ENCODE results near the gene WDR33.

WDR33 gene

GRCh38 chr2:127664065-127664894 lies 146.7 kb downstream of the WDR33 start:
- H3K9ac ChIP-seq (ENCODE audit: low read length): no peak overlapping the region
- no peak overlapping the region for H3K4me3 ChIP-seq (ENCODE audit: low read length)
- TF ChIP-seq EZH2phosphoT487 (IDR thresholded peaks at IDR 0.05; ENCODE audit: low read length) (no peak), EZH2 (optimal IDR thresholded peaks at IDR 0.05; ENCODE audit: low read depth, low read length) (no peak), CTCF (IDR thresholded peaks at IDR 0.05; ENCODE audit: low read length) (no peak)

DNA sequence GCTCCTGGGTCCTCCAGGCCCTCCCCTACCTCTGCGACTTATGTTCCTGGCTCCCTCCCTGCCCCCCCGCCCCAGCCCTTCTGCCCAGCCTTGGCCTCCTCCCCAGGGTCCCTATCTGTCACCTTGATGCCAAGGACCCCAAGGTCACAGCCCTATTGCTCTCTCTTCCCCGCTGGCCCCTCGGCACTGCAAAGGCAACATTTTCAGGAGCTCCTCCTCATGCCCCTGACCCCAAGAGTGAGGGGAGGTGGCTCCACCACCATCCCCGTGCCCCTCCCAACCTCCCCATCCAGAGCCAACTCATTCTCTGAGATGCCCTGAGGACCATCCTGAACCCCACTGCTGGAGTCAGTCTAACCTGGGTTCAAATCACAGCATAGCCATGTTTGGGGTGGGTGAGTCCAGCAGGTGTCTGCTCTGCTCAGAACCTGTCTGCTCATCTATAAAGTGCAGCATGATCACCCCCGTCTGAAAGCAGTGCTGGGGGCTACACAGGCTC lies 147.4 kb downstream of the WDR33 start:
- TF ChIP-seq EZH2phosphoT487 (IDR thresholded peaks at IDR 0.05; ENCODE audit: low read length): no peak
- TF ChIP-seq CTCF (IDR thresholded peaks at IDR 0.05; ENCODE audit: low read length): no peak
- no peak for TF ChIP-seq EZH2 (optimal IDR thresholded peaks at IDR 0.05; ENCODE audit: low read depth, low read length)
- Histone ChIP-seq H3F3A (ENCODE audit: insufficient read depth, low read length) (no peaks in the 10 kb centered on the region), H2AFZ (ENCODE audit: low read length) (no peak overlapping the region), H3K9me3 (replicated peaks; ENCODE audit: insufficient read depth, low read length) (no peaks in the 10 kb centered on the region), H3K4me3 (ENCODE audit: low read length) (no peak overlapping the region), H3K4me1 (ENCODE audit: low read length) (no peaks in the 10 kb centered on the region), H3K9me2 (replicated peaks; ENCODE audit: insufficient read depth, low read length) (no peaks in the 10 kb centered on the region), H3K27me3 (replicated peaks; ENCODE audit: insufficient read depth, low read length) (peaks cover 5% of the 10 kb centered on the region; the same call in 1 of the 2 replicates), H3K36me3 (replicated peaks; ENCODE audit: insufficient read depth, low read length) (no peaks in the 10 kb centered on the region), H4K20me1 (ENCODE audit: insufficient read depth, low read length) (no peaks in the 10 kb centered on the region), H3K27ac (ENCODE audit: low read length) (no peak overlapping the region), H3K9ac (ENCODE audit: low read length) (no peak overlapping the region), H3K79me2 (ENCODE audit: low read length) (no peaks in the 10 kb centered on the region), H3K4me2 (ENCODE audit: low read depth, low read length) (no peak overlapping the region)
- no peak for DNase-seq

More at GRCh38 chr2:127664065-127664894, 146.7 kb downstream of the WDR33 start:
- no peak overlapping the region for H2AFZ ChIP-seq (ENCODE audit: low read length)
- H3K9me2 ChIP-seq (replicated peaks; ENCODE audit: insufficient read depth, low read length): no peaks in the 10 kb centered on the region
- no peak overlapping the region for H3K27ac ChIP-seq (ENCODE audit: low read length)
- H3K27me3 ChIP-seq (replicated peaks; ENCODE audit: insufficient read depth, low read length): peaks cover 5% of the 10 kb centered on the region; the same call in 1 of the 2 replicates
- H3K36me3 ChIP-seq (replicated peaks; ENCODE audit: insufficient read depth, low read length): no peaks in the 10 kb centered on the region
- no peaks in the 10 kb centered on the region for H3K9me3 ChIP-seq (replicated peaks; ENCODE audit: insufficient read depth, low read length)
- no peaks in the 10 kb centered on the region for H3F3A ChIP-seq (ENCODE audit: insufficient read depth, low read length)
- no peaks in the 10 kb centered on the region for H4K20me1 ChIP-seq (ENCODE audit: insufficient read depth, low read length)
- no peak for DNase-seq
- H3K4me1 ChIP-seq (ENCODE audit: low read length): no peaks in the 10 kb centered on the region
- no peaks in the 10 kb centered on the region for H3K79me2 ChIP-seq (ENCODE audit: low read length)
- no peak overlapping the region for H3K4me2 ChIP-seq (ENCODE audit: low read depth, low read length)

GRCh38 chr2:127662937-127663565 lies 147.9 kb downstream of the WDR33 start:
- Histone ChIP-seq H3K4me1 (ENCODE audit: low read length) (no peaks in the 10 kb centered on the region), H3K79me2 (ENCODE audit: low read length) (no peaks in the 10 kb centered on the region), H2AFZ (ENCODE audit: low read length) (no peak overlapping the region), H3K9me3 (replicated peaks; ENCODE audit: insufficient read depth, low read length) (no peaks in the 10 kb centered on the region), H3K4me2 (ENCODE audit: low read depth, low read length) (no peak overlapping the region), H3K9me2 (replicated peaks; ENCODE audit: insufficient read depth, low read length) (no peaks in the 10 kb centered on the region), H3K4me3 (ENCODE audit: low read length) (no peak overlapping the region), H3K36me3 (replicated peaks; ENCODE audit: insufficient read depth, low read length) (no peaks in the 10 kb centered on the region), H3K9ac (ENCODE audit: low read length) (no peak overlapping the region), H3K27me3 (replicated peaks; ENCODE audit: insufficient read depth, low read length) (peaks cover 5% of the 10 kb centered on the region; the same call in 1 of the 2 replicates), H3F3A (ENCODE audit: insufficient read depth, low read length) (no peaks in the 10 kb centered on the region), H4K20me1 (ENCODE audit: insufficient read depth, low read length) (no peaks in the 10 kb centered on the region), H3K27ac (ENCODE audit: low read length) (no peak overlapping the region)
- no peak for TF ChIP-seq EZH2phosphoT487 (IDR thresholded peaks at IDR 0.05; ENCODE audit: low read length)
- DNase-seq: no peak
